ENCODE results near the gene HBM.

The HBM gene

DNA sequence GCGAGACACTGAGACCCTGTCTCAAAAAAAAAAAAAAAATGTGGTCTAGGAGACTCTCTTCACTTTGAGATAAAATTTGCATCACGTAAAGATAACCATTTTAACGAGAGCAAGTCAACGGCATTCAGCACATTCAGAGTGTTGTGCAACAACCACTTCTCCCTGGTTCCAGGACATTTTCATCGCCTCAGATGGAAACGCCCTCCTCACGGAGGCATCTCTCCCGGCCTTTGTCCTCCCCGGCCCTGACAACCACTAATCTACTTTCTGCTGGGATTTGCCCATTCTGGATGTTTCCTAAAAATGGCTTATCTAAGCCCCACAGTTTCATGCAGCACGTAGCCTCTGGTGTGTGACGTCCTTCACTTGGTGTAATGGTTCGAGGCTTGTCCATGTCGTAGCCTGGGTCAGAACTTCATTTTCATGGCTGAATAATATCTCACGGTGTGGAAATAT is 21.0 kb upstream of the HBM start:
- Histone ChIP-seq H3K27ac (ENCODE audit: low read length, poor library complexity, severe bottlenecking) (no peak overlapping the region), H3K79me1 (replicated peaks; ENCODE audit: low read length, poor library complexity, severe bottlenecking) (no peaks in the 10 kb centered on the region), H2BK15ac (ENCODE audit: low read depth, poor library complexity, severe bottlenecking) (no peak overlapping the region), H2AFZ (ENCODE audit: low read depth, low read length) (no peak overlapping the region), H4K8ac (ENCODE audit: low read length) (no peak overlapping the region), H3K27me3 (ENCODE audit: control insufficient read depth in 1 of 2, insufficient read depth in 1 of 2, low read length in 2 of 2) (peaks cover 0 to 26% of the 10 kb centered on the region in 2 experiments), H3K4me3 (ENCODE audit: insufficient read depth in 1 of 2, low read depth in 1 of 2, low read length in 2 of 2) (no peak overlapping the region), H2AK5ac (ENCODE audit: low read length, severe bottlenecking) (no peak overlapping the region), H2BK120ac (ENCODE audit: low read depth, low read length) (no peak overlapping the region), H3K23ac (ENCODE audit: low read length in 2 of 2) (no peak overlapping the region), H3K4me2 (ENCODE audit: low read length, poor library complexity, severe bottlenecking) (no peak overlapping the region), H4K91ac (ENCODE audit: low read length) (no peak overlapping the region), H3K36me3 (ENCODE audit: control insufficient read depth in 1 of 2, insufficient read depth in 2 of 2, low read depth in 1 of 2, low read length in 2 of 2) (no peaks in the 10 kb centered on the region), H2BK12ac (ENCODE audit: low read length in 2 of 2) (no peak overlapping the region), H3K9me3 (ENCODE audit: control insufficient read depth, low read length) (no peaks in the 10 kb centered on the region), H3K14ac (ENCODE audit: low read length in 2 of 2) (no peak overlapping the region), H3K4ac (ENCODE audit: low read depth in 1 of 2, low read length in 2 of 2) (no peak overlapping the region), H3K18ac (ENCODE audit: low read depth in 1 of 2, low read length in 2 of 2) (no peak overlapping the region), H3K4me1 (ENCODE audit: control insufficient read depth, insufficient read depth, low read depth, low read length) (peaks cover 7% of the 10 kb centered on the region), H3K9ac (ENCODE audit: low read length) (no peak overlapping the region), H2BK5ac (ENCODE audit: low read depth, low read length, poor library complexity, severe bottlenecking) (no peak overlapping the region)
- no peak for DNase-seq
- WGBS, result 90% methylated on average over 14 of the region's 14 CpGs

GRCh38 chr16:146646-147045 is 19.1 kb upstream of the HBM start:
- Histone ChIP-seq H3K4ac (ENCODE audit: low read depth in 1 of 2, low read length in 2 of 2) (no peak overlapping the region), H2AK5ac (ENCODE audit: low read length, severe bottlenecking) (no peak overlapping the region), H3K4me3 (ENCODE audit: insufficient read depth in 1 of 2, low read depth in 1 of 2, low read length in 2 of 2) (no peak overlapping the region), H2BK12ac (ENCODE audit: low read length in 2 of 2) (no peak overlapping the region), H2AFZ (ENCODE audit: low read depth, low read length) (no peak overlapping the region), H3K27me3 (ENCODE audit: control insufficient read depth in 1 of 2, insufficient read depth in 1 of 2, low read length in 2 of 2) (peaks cover 0 to 34% of the 10 kb centered on the region in 2 experiments), H3K14ac (ENCODE audit: low read length in 2 of 2) (no peak overlapping the region), H3K9me3 (ENCODE audit: control insufficient read depth, low read length) (no peaks in the 10 kb centered on the region), H3K36me3 (ENCODE audit: control insufficient read depth in 1 of 2, insufficient read depth in 2 of 2, low read depth in 1 of 2, low read length in 2 of 2) (no peaks in the 10 kb centered on the region), H2BK120ac (ENCODE audit: low read depth, low read length) (no peak overlapping the region), H3K27ac (ENCODE audit: low read length, poor library complexity, severe bottlenecking) (no peak overlapping the region), H2BK15ac (ENCODE audit: low read depth, poor library complexity, severe bottlenecking) (no peak overlapping the region), H4K91ac (ENCODE audit: low read length) (no peak overlapping the region), H3K4me1 (ENCODE audit: control insufficient read depth, insufficient read depth, low read depth, low read length) (peaks cover 7% of the 10 kb centered on the region), H4K8ac (ENCODE audit: low read length) (no peak overlapping the region), H2BK5ac (ENCODE audit: low read depth, low read length, poor library complexity, severe bottlenecking) (no peak overlapping the region), H3K9ac (ENCODE audit: low read length) (no peak overlapping the region), H3K4me2 (ENCODE audit: low read length, poor library complexity, severe bottlenecking) (no peak overlapping the region), H3K18ac (ENCODE audit: low read depth in 1 of 2, low read length in 2 of 2) (no peak overlapping the region), H3K79me1 (replicated peaks; ENCODE audit: low read length, poor library complexity, severe bottlenecking) (no peaks in the 10 kb centered on the region), H3K23ac (ENCODE audit: low read length in 2 of 2) (no peak overlapping the region)
- WGBS, result no CpG with 5 or more reads among the region's 2 CpGs
- DNase-seq, result no peak

GRCh38 chr16:149024-149660 is 16.6 kb upstream of the HBM start:
- no peaks in the 10 kb centered on the region for H3K79me1 ChIP-seq (replicated peaks; ENCODE audit: low read length, poor library complexity, severe bottlenecking)
- no peak overlapping the region for H3K4me2 ChIP-seq (ENCODE audit: low read length, poor library complexity, severe bottlenecking)
- no peaks in the 10 kb centered on the region for H3K36me3 ChIP-seq (ENCODE audit: control insufficient read depth in 1 of 2, insufficient read depth in 2 of 2, low read depth in 1 of 2, low read length in 2 of 2)
- H2BK5ac ChIP-seq (ENCODE audit: low read depth, low read length, poor library complexity, severe bottlenecking), result no peak overlapping the region
- H3K18ac ChIP-seq (ENCODE audit: low read depth in 1 of 2, low read length in 2 of 2), result no peak overlapping the region
- H3K4me1 ChIP-seq (ENCODE audit: control insufficient read depth, insufficient read depth, low read depth, low read length), result peaks cover 4% of the 10 kb centered on the region
- no peak overlapping the region for H3K4me3 ChIP-seq (ENCODE audit: insufficient read depth in 1 of 2, low read depth in 1 of 2, low read length in 2 of 2)
- H3K27ac ChIP-seq (ENCODE audit: low read length, poor library complexity, severe bottlenecking), result no peak overlapping the region
- 66% methylated on average over 9 of the region's 9 CpGs for WGBS
- H4K8ac ChIP-seq (ENCODE audit: low read length), result no peak overlapping the region
- H2AFZ ChIP-seq (ENCODE audit: low read depth, low read length), result no peak overlapping the region
- no peak overlapping the region for H3K23ac ChIP-seq (ENCODE audit: low read length in 2 of 2)
- H3K27me3 ChIP-seq (ENCODE audit: control insufficient read depth in 1 of 2, insufficient read depth in 1 of 2, low read length in 2 of 2), result peaks cover 0 to 39% of the 10 kb centered on the region in 2 experiments
- peak; percentile 25 for DNase-seq
- H4K91ac ChIP-seq (ENCODE audit: low read length), result no peak overlapping the region
- no peak overlapping the region for H2BK15ac ChIP-seq (ENCODE audit: low read depth, poor library complexity, severe bottlenecking)
- no peak overlapping the region for H3K9ac ChIP-seq (ENCODE audit: low read length)
- H2AK5ac ChIP-seq (ENCODE audit: low read length, severe bottlenecking), result no peak overlapping the region
- H3K9me3 ChIP-seq (ENCODE audit: control insufficient read depth, low read length), result no peaks in the 10 kb centered on the region
- H2BK120ac ChIP-seq (ENCODE audit: low read depth, low read length), result no peak overlapping the region
- H2BK12ac ChIP-seq (ENCODE audit: low read length in 2 of 2), result no peak overlapping the region
- no peak overlapping the region for H3K14ac ChIP-seq (ENCODE audit: low read length in 2 of 2)
- H3K4ac ChIP-seq (ENCODE audit: low read depth in 1 of 2, low read length in 2 of 2), result no peak overlapping the region

GRCh38 chr16:152141-153128 is 13.3 kb upstream of the HBM start, which contains the start of gene HBZ:
TSS of gene HBZ (plus strand) at chr16:152644. CDS start at chr16:152910, 266 bp downstream.
- no peak within 1 kb of the TSS for H2AK5ac ChIP-seq (ENCODE audit: low read length, severe bottlenecking)
- DNase-seq, result no peak
- peaks cover 12 to 54% of the 10 kb centered on the region in 2 experiments for H3K27me3 ChIP-seq (ENCODE audit: control insufficient read depth in 1 of 2, insufficient read depth in 1 of 2, low read length in 2 of 2)
- no peak within 1 kb of the TSS for H3K4ac ChIP-seq (ENCODE audit: low read depth in 1 of 2, low read length in 2 of 2)
- WGBS, result 86% methylated on average over 12 of the region's 17 CpGs
- no peak within 1 kb of the TSS for H3K4me2 ChIP-seq (ENCODE audit: low read length, poor library complexity, severe bottlenecking)
- H2BK12ac ChIP-seq (ENCODE audit: low read length in 2 of 2), result no peak within 1 kb of the TSS
- H3K4me1 ChIP-seq (ENCODE audit: control insufficient read depth, insufficient read depth, low read depth, low read length), result peaks cover 12% of the 10 kb centered on the region
- H3K14ac ChIP-seq (ENCODE audit: low read length in 2 of 2), result no peak within 1 kb of the TSS
- no peak within 1 kb of the TSS for H3K18ac ChIP-seq (ENCODE audit: low read depth in 1 of 2, low read length in 2 of 2)
- H2BK15ac ChIP-seq (ENCODE audit: low read depth, poor library complexity, severe bottlenecking), result no peak within 1 kb of the TSS
- no peak within 1 kb of the TSS for H3K9ac ChIP-seq (ENCODE audit: low read length)
- H4K91ac ChIP-seq (ENCODE audit: low read length), result no peak within 1 kb of the TSS
- no peak within 1 kb of the TSS for H2BK120ac ChIP-seq (ENCODE audit: low read depth, low read length)
- H3K79me1 ChIP-seq (replicated peaks; ENCODE audit: low read length, poor library complexity, severe bottlenecking), result no peaks in the 10 kb centered on the region
- H4K8ac ChIP-seq (ENCODE audit: low read length), result no peak within 1 kb of the TSS
- H3K27ac ChIP-seq (ENCODE audit: low read length, poor library complexity, severe bottlenecking), result no peak within 1 kb of the TSS
- H3K36me3 ChIP-seq (ENCODE audit: control insufficient read depth in 1 of 2, insufficient read depth in 2 of 2, low read depth in 1 of 2, low read length in 2 of 2), result no peaks in the 10 kb centered on the region
- no peak within 1 kb of the TSS for H3K23ac ChIP-seq (ENCODE audit: low read length in 2 of 2)
- no peak within 1 kb of the TSS for H3K4me3 ChIP-seq (ENCODE audit: insufficient read depth in 1 of 2, low read depth in 1 of 2, low read length in 2 of 2)
- no peaks in the 10 kb centered on the region for H3K9me3 ChIP-seq (ENCODE audit: control insufficient read depth, low read length)
- no peak within 1 kb of the TSS for H2BK5ac ChIP-seq (ENCODE audit: low read depth, low read length, poor library complexity, severe bottlenecking)
- H2AFZ ChIP-seq (ENCODE audit: low read depth, low read length), result no peak within 1 kb of the TSS
